ENCODE measurements around the gene SYNGR2.

Gene SYNGR2

DNA sequence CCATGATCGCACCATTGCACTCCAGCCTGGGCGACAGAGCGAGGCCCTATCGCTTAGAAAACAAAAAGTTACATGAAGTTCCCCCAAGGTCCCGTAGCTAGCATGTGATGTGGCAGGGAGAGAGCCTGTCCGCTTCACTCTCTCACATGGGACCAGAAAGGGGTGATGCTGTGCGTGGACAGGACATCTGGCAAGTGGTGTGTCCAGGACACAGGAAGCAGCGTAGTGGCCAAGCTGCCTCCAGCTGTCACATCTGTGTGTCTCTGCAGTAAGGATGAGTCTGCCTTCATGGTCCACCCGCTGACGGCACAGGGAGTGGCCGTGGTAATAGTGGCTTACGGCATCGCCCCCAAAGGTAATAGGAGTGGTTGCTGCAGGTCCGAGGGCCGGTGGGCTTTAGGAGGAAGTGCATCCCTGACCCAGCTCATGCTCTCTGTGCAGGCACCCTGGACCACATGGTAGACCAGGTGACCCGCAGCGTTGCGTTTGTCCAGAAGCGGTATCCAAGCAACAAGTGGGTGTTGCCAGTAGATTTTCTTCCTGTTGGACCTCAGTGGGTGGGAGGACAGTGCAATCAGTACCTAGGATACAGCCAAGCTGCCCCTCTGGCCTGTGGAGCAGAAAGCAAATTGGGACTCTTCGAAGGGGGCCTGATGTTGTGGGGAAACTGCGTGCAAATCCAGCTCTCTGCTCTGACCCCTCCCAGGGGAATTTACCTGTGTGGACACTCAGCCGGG lies 36.2 kb downstream of the SYNGR2 start:
- DNase-seq (ENCODE audit: low read depth) = no peak

DNA sequence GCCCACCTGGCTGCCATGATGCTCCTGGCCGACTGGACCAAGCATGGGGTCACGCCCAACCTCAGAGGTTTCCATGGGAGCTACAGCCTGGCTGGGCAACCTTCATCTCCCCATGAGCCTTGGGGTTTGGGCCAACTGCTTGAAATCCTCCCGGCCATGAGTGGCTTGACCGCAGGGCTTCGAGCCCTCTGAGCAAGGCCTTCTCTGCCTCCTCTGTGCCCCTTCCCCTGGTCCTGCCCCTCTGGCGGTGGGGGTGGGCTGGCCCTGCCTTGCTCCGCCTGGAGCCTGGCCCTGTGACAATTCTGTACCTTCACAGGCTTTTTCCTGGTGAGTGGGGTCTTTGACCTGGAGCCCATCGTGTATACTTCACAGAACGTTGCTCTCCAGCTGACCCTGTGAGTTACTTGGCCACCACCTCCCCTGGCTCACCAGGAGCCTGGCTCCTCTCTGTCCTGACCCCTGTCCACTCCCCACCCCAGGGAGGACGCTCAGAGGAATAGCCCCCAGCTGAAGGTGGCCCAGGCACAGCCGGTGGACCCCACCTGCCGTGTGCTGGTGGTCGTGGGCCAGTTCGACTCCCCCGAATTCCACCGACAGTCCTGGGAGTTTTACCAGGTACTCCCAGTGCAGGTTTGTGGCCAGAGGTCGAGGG lies 36.9 kb downstream of the SYNGR2 start:
- DNase-seq (ENCODE audit: low read depth) = no peak

DNA sequence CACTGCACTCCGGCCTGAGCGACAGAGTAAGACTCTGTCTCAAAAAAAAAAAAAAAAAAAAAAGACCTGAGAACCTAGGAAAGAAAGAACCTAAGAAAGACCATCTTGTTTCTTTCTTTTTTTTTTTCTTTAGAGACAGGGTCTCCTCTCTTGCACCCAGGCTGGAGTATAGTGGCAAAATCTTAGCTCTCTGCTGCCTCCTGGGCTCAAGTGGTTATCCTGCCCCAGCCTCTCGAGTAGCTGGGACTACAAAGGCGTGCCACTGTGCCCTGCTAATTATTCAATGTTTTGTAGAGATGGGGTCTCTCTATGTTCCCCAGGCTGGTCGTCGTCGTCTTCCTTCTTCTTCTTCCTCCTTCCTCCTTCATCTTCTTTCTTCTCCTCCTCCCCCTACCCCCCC lies 37.9 kb downstream of the SYNGR2 start:
- DNase-seq (ENCODE audit: low read depth) = no peak

DNA sequence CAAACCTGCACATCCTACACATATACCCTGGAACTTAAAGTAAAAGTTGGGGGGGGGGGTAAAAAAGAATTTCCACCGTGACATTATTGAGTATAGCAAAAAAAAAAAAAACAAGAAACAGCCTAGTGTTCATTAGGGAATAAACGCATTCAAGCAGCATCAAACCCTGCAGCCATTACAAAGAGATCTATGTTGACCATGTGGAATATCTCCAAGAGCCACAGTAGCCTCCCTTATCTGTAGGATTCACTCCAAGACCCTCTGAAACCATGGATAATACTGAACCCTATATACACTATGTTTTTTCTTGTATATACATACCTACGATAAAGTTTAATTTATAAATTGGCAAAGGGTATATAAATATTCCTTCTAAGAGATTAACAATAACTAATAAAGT lies 40.1 kb downstream of the SYNGR2 start:
- DNase-seq (ENCODE audit: low read depth) = no peak

DNA sequence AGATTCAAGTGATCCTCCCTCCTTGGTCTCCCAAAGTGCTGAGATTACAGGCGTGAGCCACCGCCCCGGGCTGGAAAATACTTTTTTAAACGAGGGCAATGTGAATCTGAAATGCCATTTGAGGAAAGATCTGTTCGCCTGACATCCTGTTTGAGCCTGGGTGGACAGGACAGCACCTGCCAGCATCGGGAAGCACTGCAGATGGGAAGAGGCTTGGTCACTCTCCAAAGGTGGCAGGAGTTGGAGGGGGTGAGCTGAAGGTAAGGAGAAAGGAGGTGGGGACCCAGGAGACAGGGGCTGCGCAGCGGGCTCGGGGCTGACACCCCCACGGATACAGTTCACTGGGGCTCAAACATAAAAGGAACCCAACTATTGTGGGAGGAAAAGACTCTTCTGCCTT lies 41.7 kb downstream of the SYNGR2 start:
- no peak for DNase-seq (ENCODE audit: low read depth)

DNA sequence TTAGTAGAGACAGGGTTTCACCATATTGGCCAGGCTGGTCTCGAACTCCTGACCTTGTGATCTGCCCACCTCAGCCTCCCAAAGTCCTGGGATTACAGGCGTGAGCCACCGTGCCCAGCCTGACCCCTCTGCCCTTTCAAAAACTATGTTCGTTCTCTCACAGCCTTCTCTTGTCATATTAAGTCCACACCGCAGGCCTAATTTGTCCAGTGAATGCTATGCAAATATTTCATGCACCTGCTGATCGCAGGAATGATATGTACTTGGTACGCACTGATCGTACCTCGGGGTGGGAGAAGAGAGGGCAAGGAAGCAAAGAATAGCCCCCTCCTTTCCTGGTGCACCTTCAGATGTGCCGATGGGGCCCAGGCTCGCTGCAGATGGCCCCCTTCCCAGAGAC lies 42.7 kb downstream of the SYNGR2 start:
- no peak for DNase-seq (ENCODE audit: low read depth)

DNA sequence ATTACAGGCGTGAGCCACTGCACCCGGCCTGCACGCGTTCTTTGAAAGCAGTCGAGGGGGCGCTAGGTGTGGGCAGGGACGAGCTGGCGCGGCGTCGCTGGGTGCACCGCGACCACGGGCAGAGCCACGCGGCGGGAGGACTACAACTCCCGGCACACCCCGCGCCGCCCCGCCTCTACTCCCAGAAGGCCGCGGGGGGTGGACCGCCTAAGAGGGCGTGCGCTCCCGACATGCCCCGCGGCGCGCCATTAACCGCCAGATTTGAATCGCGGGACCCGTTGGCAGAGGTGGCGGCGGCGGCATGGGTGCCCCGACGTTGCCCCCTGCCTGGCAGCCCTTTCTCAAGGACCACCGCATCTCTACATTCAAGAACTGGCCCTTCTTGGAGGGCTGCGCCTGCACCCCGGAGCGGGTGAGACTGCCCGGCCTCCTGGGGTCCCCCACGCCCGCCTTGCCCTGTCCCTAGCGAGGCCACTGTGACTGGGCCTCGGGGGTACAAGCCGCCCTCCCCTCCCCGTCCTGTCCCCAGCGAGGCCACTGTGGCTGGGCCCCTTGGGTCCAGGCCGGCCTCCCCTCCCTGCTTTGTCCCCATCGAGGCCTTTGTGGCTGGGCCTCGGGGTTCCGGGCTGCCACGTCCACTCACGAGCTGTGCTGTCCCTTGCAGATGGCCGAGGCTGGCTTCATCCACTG lies 45.8 kb downstream of the SYNGR2 start, which contains the start of gene BIRC5:
Gene BIRC5 (plus strand): TSS at position 238 of the 690 bp plus-strand sequence. CDS start 64 bp downstream, at position 302.
- DNase-seq (ENCODE audit: low read depth) = peak; percentile 93

DNA sequence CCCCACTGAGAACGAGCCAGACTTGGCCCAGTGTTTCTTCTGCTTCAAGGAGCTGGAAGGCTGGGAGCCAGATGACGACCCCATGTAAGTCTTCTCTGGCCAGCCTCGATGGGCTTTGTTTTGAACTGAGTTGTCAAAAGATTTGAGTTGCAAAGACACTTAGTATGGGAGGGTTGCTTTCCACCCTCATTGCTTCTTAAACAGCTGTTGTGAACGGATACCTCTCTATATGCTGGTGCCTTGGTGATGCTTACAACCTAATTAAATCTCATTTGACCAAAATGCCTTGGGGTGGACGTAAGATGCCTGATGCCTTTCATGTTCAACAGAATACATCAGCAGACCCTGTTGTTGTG lies 46.3 kb downstream of the SYNGR2 start:
- no peak for DNase-seq (ENCODE audit: low read depth)

DNA sequence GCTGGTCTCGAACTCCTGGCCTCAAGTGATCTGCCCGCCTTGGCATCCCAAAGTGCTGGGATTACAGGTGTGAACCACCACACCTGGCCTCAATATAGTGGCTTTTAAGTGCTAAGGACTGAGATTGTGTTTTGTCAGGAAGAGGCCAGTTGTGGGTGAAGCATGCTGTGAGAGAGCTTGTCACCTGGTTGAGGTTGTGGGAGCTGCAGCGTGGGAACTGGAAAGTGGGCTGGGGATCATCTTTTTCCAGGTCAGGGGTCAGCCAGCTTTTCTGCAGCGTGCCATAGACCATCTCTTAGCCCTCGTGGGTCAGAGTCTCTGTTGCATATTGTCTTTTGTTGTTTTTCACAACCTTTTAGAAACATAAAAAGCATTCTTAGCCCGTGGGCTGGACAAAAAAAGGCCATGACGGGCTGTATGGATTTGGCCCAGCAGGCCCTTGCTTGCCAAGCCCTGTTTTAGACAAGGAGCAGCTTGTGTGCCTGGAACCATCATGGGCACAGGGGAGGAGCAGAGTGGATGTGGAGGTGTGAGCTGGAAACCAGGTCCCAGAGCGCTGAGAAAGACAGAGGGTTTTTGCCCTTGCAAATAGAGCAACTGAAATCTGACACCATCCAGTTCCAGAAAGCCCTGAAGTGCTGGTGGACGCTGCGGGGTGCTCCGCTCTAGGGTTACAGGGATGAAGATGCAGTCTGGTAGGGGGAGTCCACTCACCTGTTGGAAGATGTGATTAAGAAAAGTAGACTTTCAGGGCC lies 51.2 kb downstream of the SYNGR2 start:
- DNase-seq (ENCODE audit: low read depth) = no peak

Data from activated T-cell treated with anti-CD3 and anti-CD28 coated beads for 48 hours (primary cell).